ENCODE measurements around the gene RBBP8NL. TPM values are rescaled to one million over a fixed set of nuclear protein-coding genes. Genes with fewer than 3 reads are reported as not detected.

RBBP8NL gene
- total RNA-seq, 2 donors from 2014 or later = 0.40 TPM; not detected in 1

GRCh38 chr20:62472941-62473585 is 45.7 kb upstream of the RBBP8NL start:
- no peak for TF ChIP-seq CTCF (conservative IDR thresholded peaks at IDR 0.05)
- Mint-ChIP-seq H3K4me1 (peaks cover 5% of the 10 kb centered on the region), H3K27me3 (ENCODE audit: insufficient read depth) (peaks cover 32% of the 10 kb centered on the region), H3K27ac (no peak overlapping the region), H3K9me3 (no peaks in the 10 kb centered on the region), H3K36me3 (ENCODE audit: low read depth) (no peaks in the 10 kb centered on the region), H3K4me3 (no peak overlapping the region)
- Histone ChIP-seq H3K4me3 (ENCODE audit: low read length) (no peak overlapping the region), H3K4me1 (ENCODE audit: control insufficient read depth, insufficient read depth, low read length) (peaks cover 4% of the 10 kb centered on the region), H3K9ac (ENCODE audit: extremely low read depth, low read length, poor library complexity, severe bottlenecking) (no peak overlapping the region), H3K36me3 (ENCODE audit: control insufficient read depth, insufficient read depth, low read length) (no peaks in the 10 kb centered on the region), H3K27ac (ENCODE audit: low read depth, low read length) (no peak overlapping the region), H3K9me3 (ENCODE audit: control insufficient read depth, low read length) (no peaks in the 10 kb centered on the region), H3K27me3 (ENCODE audit: control insufficient read depth, insufficient read depth, low read length, poor library complexity, severe bottlenecking) (peaks cover 50% of the 10 kb centered on the region)
- WGBS, 2 experiments (ENCODE audit: insufficient coverage in 1 of 2, insufficient read length in 1 of 2) = 87 to 97% methylated on average over 17 to 30 of the region's 30 CpGs
- no peak for DNase-seq

GRCh38 chr20:62472138-62472940 is 45.0 kb upstream of the RBBP8NL start:
- Mint-ChIP-seq H3K27ac (no peak overlapping the region), H3K9me3 (no peaks in the 10 kb centered on the region), H3K4me1 (peaks cover 4% of the 10 kb centered on the region), H3K27me3 (ENCODE audit: insufficient read depth) (peaks cover 25% of the 10 kb centered on the region), H3K4me3 (no peak overlapping the region), H3K36me3 (ENCODE audit: low read depth) (no peaks in the 10 kb centered on the region)
- H3K27ac ChIP-seq (ENCODE audit: low read depth, low read length) = no peak overlapping the region
- DNase-seq = no peak
- H3K9me3 ChIP-seq (ENCODE audit: control insufficient read depth, low read length) = no peaks in the 10 kb centered on the region
- no peak overlapping the region for H3K9ac ChIP-seq (ENCODE audit: extremely low read depth, low read length, poor library complexity, severe bottlenecking)
- WGBS, 2 experiments (ENCODE audit: insufficient coverage in 1 of 2, insufficient read length in 1 of 2) = 83 to 89% methylated on average over 8 to 23 of the region's 23 CpGs
- no peak for TF ChIP-seq CTCF (conservative IDR thresholded peaks at IDR 0.05)
- H3K4me1 ChIP-seq (ENCODE audit: control insufficient read depth, insufficient read depth, low read length) = peaks cover 4% of the 10 kb centered on the region
- H3K4me3 ChIP-seq (ENCODE audit: low read length) = no peak overlapping the region
- H3K27me3 ChIP-seq (ENCODE audit: control insufficient read depth, insufficient read depth, low read length, poor library complexity, severe bottlenecking) = peaks cover 42% of the 10 kb centered on the region
- no peaks in the 10 kb centered on the region for H3K36me3 ChIP-seq (ENCODE audit: control insufficient read depth, insufficient read depth, low read length)

- WGBS, 2 experiments (ENCODE audit: insufficient coverage in 1 of 2, insufficient read length in 1 of 2) = 91% methylated on average over 11 to 12 of the region's 12 CpGs
These were observed 43.1 kb upstream of the RBBP8NL start for GRCh38 chr20:62470459-62470858.

More at GRCh38 chr20:62470459-62470858, 43.1 kb upstream of the RBBP8NL start:
- H3K27me3 ChIP-seq (ENCODE audit: control insufficient read depth, insufficient read depth, low read length, poor library complexity, severe bottlenecking) = peaks cover 27% of the 10 kb centered on the region
- Mint-ChIP-seq H3K9me3 (no peaks in the 10 kb centered on the region), H3K36me3 (ENCODE audit: low read depth) (no peaks in the 10 kb centered on the region), H3K27me3 (ENCODE audit: insufficient read depth) (peaks cover 12% of the 10 kb centered on the region), H3K27ac (no peak overlapping the region), H3K4me1 (peaks cover 4% of the 10 kb centered on the region), H3K4me3 (no peak overlapping the region)
- H3K4me3 ChIP-seq (ENCODE audit: low read length) = no peak overlapping the region
- no peaks in the 10 kb centered on the region for H3K36me3 ChIP-seq (ENCODE audit: control insufficient read depth, insufficient read depth, low read length)
- H3K9ac ChIP-seq (ENCODE audit: extremely low read depth, low read length, poor library complexity, severe bottlenecking) = no peak overlapping the region
- H3K27ac ChIP-seq (ENCODE audit: low read depth, low read length) = no peak overlapping the region
- DNase-seq = no peak
- no peak for TF ChIP-seq CTCF (conservative IDR thresholded peaks at IDR 0.05)
- no peaks in the 10 kb centered on the region for H3K9me3 ChIP-seq (ENCODE audit: control insufficient read depth, low read length)
- no peaks in the 10 kb centered on the region for H3K4me1 ChIP-seq (ENCODE audit: control insufficient read depth, insufficient read depth, low read length)
